PC-3 (cell line): ENCODE measurements around the gene BDH1.

Source experiments
- CTCF ChIP-seq: fragments of 300-600 bp; sonication (generic); conservative IDR thresholded peaks from 2 replicates; pipeline ENCODE4 v1.5.1; 2017; ENCODE audit warnings: antibody characterized with exemption, low read depth, mild to moderate bottlenecking, low read length
- EZH2 ChIP-seq: fragments of 300-600 bp; sonication (generic); IDR thresholded peaks from one replicate; pipeline ENCODE4 v1.6.1; 2017; ENCODE audit warnings: antibody characterized with exemption, mild to moderate bottlenecking, low read length; ENCODE audit not compliant: unreplicated experiment
- EZH2phosphoT487 ChIP-seq: fragments of 300-600 bp; sonication (generic); IDR thresholded peaks from 2 replicates; pipeline ENCODE4 v1.6.1; 2018; ENCODE audit warnings: mild to moderate bottlenecking, antibody characterized with exemption, low read length, borderline replicate concordance

- TF ChIP-seq CTCF = no peak
- no peak for TF ChIP-seq EZH2
- TF ChIP-seq EZH2phosphoT487 = no peak
Measured at GRCh38 chr3:197598404-197598980, 42.7 kb upstream of the BDH1 start.
